Mucosa of descending colon (tissue), 3 donors: Measurements from ENCODE around the gene RHEX. TPM values are rescaled to one million over a fixed set of nuclear protein-coding genes. Genes with fewer than 3 reads are reported as not detected.
"Not testable (repeated sequence)": the region's sequence is repeated elsewhere in the genome, so short reads cannot be mapped to it uniquely, and the experiment has no call there.

ENCODE experiments used
- ATAC-seq: fragments of 200-7000 bp; cut with Tn5 transposase; one replicate; pipeline ENCODE4 v1.9.1; 2020; ENCODE audit warnings: mild to moderate bottlenecking, moderate library complexity
- DNase-seq, 3 donors: peaks; one replicate each; pipeline ENCODE4 v3.0.0-alpha.2; 2020
- H3K36me3 ChIP-seq: fragments of 200-600 bp; one replicate; pipeline ENCODE4 v1.8.0; 2021; ENCODE audit warnings: low read depth, mild to moderate bottlenecking
- H3K4me1 ChIP-seq: fragments of 200-600 bp; one replicate; pipeline ENCODE4 v1.8.0; 2021; ENCODE audit warnings: low read depth, mild to moderate bottlenecking
- H3K4me3 ChIP-seq: fragments of 200-600 bp; one replicate; pipeline ENCODE4 v1.8.0; 2021; ENCODE audit warnings: mild to moderate bottlenecking
- H3K9me3 ChIP-seq: fragments of 200-600 bp; one replicate; pipeline ENCODE4 v1.8.0; 2021; ENCODE audit warnings: mild to moderate bottlenecking
- CTCF ChIP-seq: fragments of 200-600 bp; IDR thresholded peaks from one replicate; pipeline ENCODE4 v1.8.0; 2022; ENCODE audit warnings: antibody characterized with exemption, mild to moderate bottlenecking
- intact Hi-C, 2 donors: fragments of 100-400 bp; cut with DNase I in 1 of 2; cut with micrococcal nuclease in 1 of 2; formaldehyde crosslinking; loops; one replicate each; pipeline versions ENCODE4 v1.11.0 to v1.11.1; 2022; cut with DNase I, micrococcal nuclease
- long read RNA-seq, 2 donors: library from polyadenylated mRNA; unstranded; transcript quantifications; one replicate each; pipeline ENCODE4 v2.0.0, GENCODE V29; 2019 to 2021
- total RNA-seq, 3 donors: library from RNA; stranded (reverse); fragmentation: NEBNext Ultra II Directional in 2 of 3; extraction: Animal tissue kit (Norgen Biotek cat#: 25700) in 2 of 3; gene quantifications; one replicate each; pipeline versions ENCODE4 v1.2.1 to v1.2.4, GENCODE V29; 2021 to 2023
- donor health status: DM: no; HTN: no; CAD: no; lungs with moderate emphysema.
- donor health status: DM: no; HTN: no; CAD: no.
- donor health status: DM: no; HTN: yes; CAD: no.

The RHEX gene, protein sequence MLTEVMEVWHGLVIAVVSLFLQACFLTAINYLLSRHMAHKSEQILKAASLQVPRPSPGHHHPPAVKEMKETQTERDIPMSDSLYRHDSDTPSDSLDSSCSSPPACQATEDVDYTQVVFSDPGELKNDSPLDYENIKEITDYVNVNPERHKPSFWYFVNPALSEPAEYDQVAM
- 1 to 10 TPM in 2 of 3 donors, under 1 TPM in 1; 0.38 to 4.8 (median 3.9) TPM for total RNA-seq
- long read RNA-seq, donor 1, partial matches to known transcripts, result 0 of 1 reads
- long read RNA-seq, donor 1, other reads (novel, unspliced or antisense), result 0 of 1 reads
- long read RNA-seq, donor 2, result 0 reads

DNA sequence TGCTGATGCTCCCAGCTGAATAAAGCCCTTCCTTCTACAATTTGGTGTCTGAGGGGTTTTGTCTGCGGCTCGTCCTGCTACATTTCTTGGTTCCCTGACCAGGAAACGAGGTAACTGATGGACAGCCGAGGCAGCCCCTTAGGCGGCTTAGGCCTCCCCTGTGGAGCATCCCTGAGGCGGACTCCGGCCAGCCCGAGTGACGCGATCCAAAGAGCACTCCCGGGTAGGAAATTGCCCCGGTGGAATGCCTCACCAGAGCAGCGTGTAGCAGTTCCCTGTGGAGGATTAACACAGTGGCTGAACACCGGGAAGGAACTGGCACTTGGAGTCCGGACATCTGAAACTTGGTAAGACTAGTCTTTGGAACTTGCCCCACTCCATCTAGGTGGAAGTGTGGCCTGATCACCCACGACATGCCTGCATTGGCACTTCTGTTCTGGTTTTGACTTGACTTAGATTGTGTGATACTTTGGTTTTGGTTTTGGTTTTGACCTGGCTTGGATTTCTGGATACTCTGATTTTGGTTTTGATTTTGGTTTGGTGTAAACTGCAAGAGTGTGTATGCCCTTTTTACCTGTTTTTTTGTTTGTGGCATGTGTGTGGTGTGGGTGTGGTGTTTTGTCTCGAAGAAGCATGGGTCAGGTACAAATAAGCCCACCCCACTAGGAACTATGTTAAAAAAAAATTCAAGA is at the start of gene RHEX:
TSS of gene RHEX (plus strand) at position 255 of the 692 bp plus-strand sequence. CDS start 44,656 bp downstream, outside the sequence.
- H3K4me3 ChIP-seq, H3K4me1 ChIP-seq, H3K36me3 ChIP-seq, H3K9me3 ChIP-seq, intact Hi-C loops: not testable (repeated sequence)
- ATAC-seq (peak; percentile 6), DNase-seq (peak in 2 of 3 donors; percentile 24 to 66)

- Histone ChIP-seq H3K36me3 (no peaks in the 10 kb centered on the region), H3K4me3 (no peak overlapping the region), H3K9me3 (no peaks in the 10 kb centered on the region), H3K4me1 (no peaks in the 10 kb centered on the region)
- no peak for DNase-seq
- intact Hi-C loops, result no loop called here
- no peak for ATAC-seq
- no peak for TF ChIP-seq CTCF
These were observed 48.8 kb upstream of the RHEX start for GRCh38 chr1:206003854-206004800.

- no peak overlapping the region for H3K4me3 ChIP-seq
- no peaks in the 10 kb centered on the region for H3K4me1 ChIP-seq
- ATAC-seq (no peak), DNase-seq (no peak)
- no peak for TF ChIP-seq CTCF
- intact Hi-C loops, result no loop called here
- no peaks in the 10 kb centered on the region for H3K36me3 ChIP-seq
- H3K9me3 ChIP-seq, result no peaks in the 10 kb centered on the region
These were observed 48.1 kb upstream of the RHEX start for GRCh38 chr1:206004826-206005225.

- TF ChIP-seq CTCF, result no peak
- H3K4me1 ChIP-seq, result no peaks in the 10 kb centered on the region
- no peak for ATAC-seq
- no peaks in the 10 kb centered on the region for H3K36me3 ChIP-seq
- DNase-seq, result no peak
- H3K9me3 ChIP-seq, result no peaks in the 10 kb centered on the region
- intact Hi-C loops, result no loop called here
- H3K4me3 ChIP-seq, result no peak overlapping the region
These were observed 47.7 kb upstream of the RHEX start for GRCh38 chr1:206005234-206005633.

GRCh38 chr1:206005778-206006180 is 47.2 kb upstream of the RHEX start:
- Histone ChIP-seq H3K4me1 (no peaks in the 10 kb centered on the region), H3K9me3 (no peaks in the 10 kb centered on the region), H3K36me3 (no peaks in the 10 kb centered on the region), H3K4me3 (no peak overlapping the region)
- no peak for DNase-seq
- intact Hi-C loops, result no loop called here
- ATAC-seq, result no peak
- TF ChIP-seq CTCF, result no peak
